PFSK-1 (cell line): ENCODE measurements around the gene SUPT7L.
A peak's percentile ranks its signal among the peaks of the same experiment; 100 is the strongest.

Experiments
- FOXP2 ChIP-seq: optimal IDR thresholded peaks from 2 replicates; pipeline ENCODE3; 2011; ENCODE audit warnings: borderline replicate concordance, control low read depth, inconsistent platforms; ENCODE audit not compliant: insufficient read depth; ENCODE audit errors: extremely low read length, extremely low read depth
- POLR2AphosphoS5 ChIP-seq: IDR thresholded peaks from 2 replicates; pipeline ENCODE4 v1.6.1; 2012; ENCODE audit warnings: low read depth, mild to moderate bottlenecking, control low read depth, low read length, moderate library complexity
- REST ChIP-seq, 2 experiments: IDR thresholded peaks; 2 replicates each; pipeline versions ENCODE4 v1.6.1 to v1.8.0; 2011 to 2012; ENCODE audit warnings: low read depth in 2 of 2, low read length in 2 of 2, control low read depth in 1 of 2, inconsistent platforms in 1 of 2, mild to moderate bottlenecking in 1 of 2, moderate library complexity in 1 of 2; ENCODE audit not compliant: insufficient read depth in 1 of 2
- SIN3A ChIP-seq: IDR thresholded peaks from 2 replicates; pipeline ENCODE4 v1.6.1; 2012; ENCODE audit warnings: mild to moderate bottlenecking, low read length, moderate library complexity, borderline replicate concordance; ENCODE audit not compliant: insufficient read depth
- TAF1 ChIP-seq: IDR thresholded peaks from 2 replicates; pipeline ENCODE4 v1.6.1; 2012; ENCODE audit warnings: low read length, control low read depth, borderline replicate concordance; ENCODE audit not compliant: insufficient read depth

GRCh38 chr2:27705851-27706622 lies 42.6 kb upstream of the SUPT7L start:
- TF ChIP-seq REST (IDR thresholded peaks at IDR 0.05; ENCODE audit: insufficient read depth in 1 of 2, low read depth in 2 of 2, low read length in 2 of 2) (0 out of 4 replicates have a peak, but pooled peaks of 1 of the 2 experiments have one; percentile 5), POLR2AphosphoS5 (no peak), FOXP2 (no peak), TAF1 (no peak), SIN3A (no peak)
